Measurements from ENCODE around the gene NLRP3.

The NLRP3 gene

GRCh38 chr1:247496581-247497285 is 80.8 kb downstream of the NLRP3 start:
- Histone ChIP-seq H3K79me2 (ENCODE audit: insufficient read depth, low read depth) (no peaks in the 10 kb centered on the region), H2AFZ (ENCODE audit: low read depth) (no peak overlapping the region), H3K4me3 (IDR thresholded peaks at IDR 0.05; ENCODE audit: insufficient read depth, low read depth, low read length) (no peak overlapping the region), H3K27ac (no peak overlapping the region), H3K36me3 (ENCODE audit: insufficient read depth) (no peaks in the 10 kb centered on the region), H3K27me3 (ENCODE audit: insufficient read depth, low read depth) (no peaks in the 10 kb centered on the region), H4K20me1 (ENCODE audit: insufficient read depth) (no peaks in the 10 kb centered on the region), H3K4me1 (ENCODE audit: low read depth, poor library complexity, severe bottlenecking) (no peaks in the 10 kb centered on the region), H3K4me2 (no peak overlapping the region), H3K9ac (no peak overlapping the region)
- TF ChIP-seq, protein P1, sequence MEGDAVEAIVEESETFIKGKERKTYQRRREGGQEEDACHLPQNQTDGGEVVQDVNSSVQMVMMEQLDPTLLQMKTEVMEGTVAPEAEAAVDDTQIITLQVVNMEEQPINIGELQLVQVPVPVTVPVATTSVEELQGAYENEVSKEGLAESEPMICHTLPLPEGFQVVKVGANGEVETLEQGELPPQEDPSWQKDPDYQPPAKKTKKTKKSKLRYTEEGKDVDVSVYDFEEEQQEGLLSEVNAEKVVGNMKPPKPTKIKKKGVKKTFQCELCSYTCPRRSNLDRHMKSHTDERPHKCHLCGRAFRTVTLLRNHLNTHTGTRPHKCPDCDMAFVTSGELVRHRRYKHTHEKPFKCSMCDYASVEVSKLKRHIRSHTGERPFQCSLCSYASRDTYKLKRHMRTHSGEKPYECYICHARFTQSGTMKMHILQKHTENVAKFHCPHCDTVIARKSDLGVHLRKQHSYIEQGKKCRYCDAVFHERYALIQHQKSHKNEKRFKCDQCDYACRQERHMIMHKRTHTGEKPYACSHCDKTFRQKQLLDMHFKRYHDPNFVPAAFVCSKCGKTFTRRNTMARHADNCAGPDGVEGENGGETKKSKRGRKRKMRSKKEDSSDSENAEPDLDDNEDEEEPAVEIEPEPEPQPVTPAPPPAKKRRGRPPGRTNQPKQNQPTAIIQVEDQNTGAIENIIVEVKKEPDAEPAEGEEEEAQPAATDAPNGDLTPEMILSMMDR (conservative IDR thresholded peaks at IDR 0.05; ENCODE audit: low read depth, low read length): no peak
